NB4 (cell line): ENCODE data around the gene PDE8B.

Experiments
- POLR2A ChIP-seq: IDR thresholded peaks from 2 replicates; pipeline ENCODE4 v1.6.1; 2011; ENCODE audit warnings: mild to moderate bottlenecking; ENCODE audit not compliant: insufficient read length; ENCODE audit errors: extremely low read depth
- TF ChIP-seq, protein P1 (sequence below): IDR thresholded peaks from one replicate; pipeline ENCODE4 v1.5.1; 2012; ENCODE audit warnings: low read depth, low read length

DNA sequence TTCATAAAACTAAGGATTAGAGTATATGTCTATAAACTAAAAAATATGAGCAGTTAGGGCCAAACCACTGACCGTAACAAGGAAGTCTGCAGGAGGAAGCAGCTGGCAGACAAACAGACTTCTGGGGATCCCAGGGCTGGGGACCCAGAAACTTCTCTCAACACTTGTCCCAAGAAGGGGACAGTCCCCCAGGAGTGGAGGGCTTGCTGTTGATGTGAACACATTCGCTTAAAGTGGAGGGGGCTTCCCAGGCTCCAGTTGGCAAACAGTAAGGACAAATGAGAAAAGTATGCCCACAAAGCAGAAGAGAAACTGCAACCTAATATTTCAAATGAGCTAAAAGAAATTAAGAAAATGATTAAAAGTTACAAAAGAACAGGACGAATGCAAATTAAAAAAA lies 83.7 kb downstream of the PDE8B start:
- TF ChIP-seq, protein P1, sequence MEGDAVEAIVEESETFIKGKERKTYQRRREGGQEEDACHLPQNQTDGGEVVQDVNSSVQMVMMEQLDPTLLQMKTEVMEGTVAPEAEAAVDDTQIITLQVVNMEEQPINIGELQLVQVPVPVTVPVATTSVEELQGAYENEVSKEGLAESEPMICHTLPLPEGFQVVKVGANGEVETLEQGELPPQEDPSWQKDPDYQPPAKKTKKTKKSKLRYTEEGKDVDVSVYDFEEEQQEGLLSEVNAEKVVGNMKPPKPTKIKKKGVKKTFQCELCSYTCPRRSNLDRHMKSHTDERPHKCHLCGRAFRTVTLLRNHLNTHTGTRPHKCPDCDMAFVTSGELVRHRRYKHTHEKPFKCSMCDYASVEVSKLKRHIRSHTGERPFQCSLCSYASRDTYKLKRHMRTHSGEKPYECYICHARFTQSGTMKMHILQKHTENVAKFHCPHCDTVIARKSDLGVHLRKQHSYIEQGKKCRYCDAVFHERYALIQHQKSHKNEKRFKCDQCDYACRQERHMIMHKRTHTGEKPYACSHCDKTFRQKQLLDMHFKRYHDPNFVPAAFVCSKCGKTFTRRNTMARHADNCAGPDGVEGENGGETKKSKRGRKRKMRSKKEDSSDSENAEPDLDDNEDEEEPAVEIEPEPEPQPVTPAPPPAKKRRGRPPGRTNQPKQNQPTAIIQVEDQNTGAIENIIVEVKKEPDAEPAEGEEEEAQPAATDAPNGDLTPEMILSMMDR = no peak
- TF ChIP-seq POLR2A = no peak
